ENCODE data around the gene ERC2.

The ERC2 gene

DNA sequence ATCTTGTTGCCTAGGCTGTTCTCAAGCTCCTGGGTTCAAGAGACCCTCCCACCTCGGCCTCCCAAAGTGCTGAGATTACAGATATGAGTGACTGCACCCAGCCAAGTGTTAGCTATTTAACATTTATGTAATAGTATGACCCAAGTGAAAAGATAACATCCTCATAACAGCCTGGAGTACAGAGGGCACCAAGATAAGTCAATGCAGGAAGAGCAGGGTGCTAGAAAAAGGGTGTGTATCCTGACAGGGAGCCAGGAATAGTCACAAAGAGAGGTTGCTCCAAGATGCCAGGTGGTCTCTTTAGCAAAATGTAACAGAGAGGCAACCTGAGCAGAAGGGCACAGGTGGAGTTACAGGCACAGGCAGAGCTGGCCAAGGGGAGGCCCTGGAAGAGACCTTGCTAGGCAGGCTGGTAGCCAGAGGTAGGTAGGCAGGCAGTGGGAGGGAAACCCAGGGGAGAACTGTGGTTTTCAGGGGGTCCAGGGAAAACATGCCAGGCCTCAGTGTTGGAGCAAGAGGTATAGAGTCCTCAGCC is 277.4 kb downstream of the ERC2 start:
- no peak for DNase-seq

DNA sequence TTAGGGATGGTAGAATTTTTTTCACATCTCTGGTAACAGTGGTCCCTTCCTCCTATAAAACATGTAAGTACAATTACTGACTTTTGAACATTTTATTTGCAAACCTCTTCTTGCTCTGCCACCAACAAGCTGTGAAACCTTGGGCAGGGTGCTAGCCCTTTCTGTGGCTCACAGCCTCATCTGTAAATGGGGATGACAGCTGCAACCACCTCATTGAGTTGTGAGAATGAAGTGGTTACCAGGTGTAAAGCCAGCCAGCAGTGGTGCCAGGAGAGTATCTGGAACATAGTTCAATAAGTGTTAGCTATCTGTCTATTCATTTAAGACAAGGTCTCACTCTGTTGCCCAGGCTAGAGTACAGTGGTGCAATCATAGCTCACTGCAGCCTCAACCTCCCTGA is 278.1 kb downstream of the ERC2 start:
- no peak for DNase-seq

DNA sequence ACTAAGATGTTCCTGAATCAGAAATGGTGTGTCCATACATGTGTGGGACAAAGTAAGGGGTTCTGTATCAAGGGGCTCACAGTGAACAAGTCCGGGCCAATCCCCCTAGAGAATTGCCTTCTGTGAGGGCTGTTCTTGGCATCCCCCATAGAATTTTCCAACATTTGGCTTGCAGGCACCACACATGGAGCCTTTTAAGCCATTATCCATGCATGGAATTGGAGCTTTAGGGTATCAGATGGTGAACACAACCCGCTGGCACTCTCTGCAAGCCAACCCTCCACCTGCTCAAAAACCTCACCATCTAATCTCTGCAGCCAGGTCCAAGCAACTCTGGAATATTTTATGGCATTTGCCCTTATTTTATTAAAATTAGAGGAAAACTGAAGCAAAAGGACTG is 278.7 kb downstream of the ERC2 start:
- no peak for DNase-seq

GRCh38 chr3:56188201-56188600 is 280.1 kb downstream of the ERC2 start:
- DNase-seq, result no peak

DNA sequence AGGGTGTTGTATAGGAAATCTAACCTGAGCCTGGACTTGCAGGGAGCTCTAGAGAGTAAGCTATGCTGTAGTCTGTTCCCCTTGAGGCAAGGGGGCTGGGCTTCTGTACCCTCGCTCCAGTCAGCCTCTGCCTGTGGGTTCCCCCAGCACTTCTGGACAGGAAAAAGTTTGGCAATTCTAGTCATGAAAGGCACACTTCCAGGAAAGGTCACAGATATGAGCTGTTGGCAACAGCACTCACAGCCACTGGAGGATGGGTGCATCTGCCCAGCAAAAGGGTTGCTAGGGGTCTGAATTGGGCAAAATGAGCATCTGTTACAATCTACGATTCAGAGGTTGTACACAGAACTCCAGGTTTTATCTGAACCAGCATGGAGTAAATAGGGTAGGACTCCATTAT is 281.2 kb downstream of the ERC2 start:
- DNase-seq, result no peak

DNA sequence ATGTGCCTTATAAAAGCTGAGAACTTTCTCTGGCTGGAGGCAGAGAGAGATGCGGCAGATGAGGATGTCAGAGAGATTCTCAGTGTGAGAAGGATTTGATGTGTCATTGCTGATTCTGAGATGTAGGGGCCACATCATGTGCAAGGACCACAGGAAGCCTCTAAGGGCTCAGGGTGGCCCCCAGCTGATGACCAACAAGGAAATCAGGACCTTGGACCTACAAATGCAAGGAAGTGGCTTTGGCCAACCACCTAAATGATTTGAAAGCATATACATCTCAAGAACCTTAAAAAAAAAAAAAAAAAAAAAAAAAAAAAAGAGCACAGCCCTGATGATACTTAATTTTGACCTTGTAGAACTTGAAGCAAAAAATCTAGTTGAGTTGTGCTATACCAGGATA is 282.4 kb downstream of the ERC2 start:
- DNase-seq, result no peak

GRCh38 chr3:56183529-56183928 is 284.7 kb downstream of the ERC2 start:
- no peak for DNase-seq

DNA sequence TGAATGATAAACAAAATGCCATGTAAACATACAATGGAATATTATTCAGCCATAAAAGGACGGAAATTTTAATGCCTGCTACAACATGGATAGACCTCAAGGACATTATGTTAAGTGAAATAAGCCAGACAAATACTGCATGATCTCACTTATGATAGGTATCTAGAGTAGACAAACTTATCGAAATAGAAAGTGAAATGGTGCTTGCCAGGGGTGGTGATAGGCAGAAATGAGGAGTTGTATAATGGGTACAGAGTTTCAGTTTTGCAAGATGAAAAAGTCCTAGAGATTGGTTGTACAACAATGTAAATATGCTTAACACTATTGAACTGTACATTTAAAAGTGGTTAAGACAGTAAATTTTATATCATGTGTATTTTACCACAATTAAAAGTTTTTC is 287.8 kb downstream of the ERC2 start:
- no peak for DNase-seq

DNA sequence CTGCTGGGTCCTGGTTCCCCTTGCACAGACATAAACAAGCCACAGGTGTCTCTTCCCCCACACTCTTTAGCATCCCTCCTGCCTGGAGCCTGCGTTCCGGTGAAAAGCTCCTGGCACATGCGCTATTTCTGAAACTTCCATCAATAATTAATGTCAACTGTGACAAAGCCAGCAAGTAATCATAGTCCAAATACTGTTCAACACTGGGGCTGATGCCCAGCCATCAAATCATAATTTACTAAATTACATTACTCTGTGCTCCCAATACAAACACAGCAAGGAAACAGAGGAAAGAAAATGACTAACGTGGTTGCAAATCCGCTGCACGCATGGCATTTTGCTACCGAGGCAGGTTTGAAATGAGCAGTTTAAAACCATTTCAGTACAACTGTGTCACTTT is 294.7 kb downstream of the ERC2 start:
- peak in 3 of 56 donors; percentile 9 to 16 (median 13) for DNase-seq

GRCh38 chr3:56164436-56164835 is 303.8 kb downstream of the ERC2 start:
- DNase-seq, result no peak

GRCh38 chr3:56157693-56158362 is 310.4 kb downstream of the ERC2 start:
- DNase-seq, result peak in 4 of 56 donors; percentile 1 to 26 (median 7)

DNA sequence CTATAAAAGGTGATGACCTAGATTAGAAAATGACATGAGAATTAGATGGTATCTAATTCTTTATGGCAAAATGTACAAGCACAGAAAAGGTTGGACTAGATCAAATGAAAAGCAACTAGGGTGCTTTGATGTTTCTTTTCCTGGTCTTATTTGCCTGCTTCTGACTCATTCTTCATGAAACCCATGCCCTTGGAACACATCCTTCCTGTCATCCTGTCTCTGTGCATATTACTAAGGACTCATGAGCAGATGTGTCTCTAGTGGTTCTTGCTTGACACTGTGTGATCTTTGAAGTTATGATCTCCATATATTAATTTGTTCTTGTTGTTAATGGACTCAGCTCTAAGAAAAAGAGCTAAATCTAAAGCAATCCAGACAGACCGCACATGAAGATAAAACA is 314.0 kb downstream of the ERC2 start:
- no peak for DNase-seq

- DNase-seq, result no peak
Observed at GRCh38 chr3:56147354-56147753, 320.9 kb downstream of the ERC2 start.

GRCh38 chr3:56145410-56145809 is 322.9 kb downstream of the ERC2 start:
- no peak for DNase-seq

DNA sequence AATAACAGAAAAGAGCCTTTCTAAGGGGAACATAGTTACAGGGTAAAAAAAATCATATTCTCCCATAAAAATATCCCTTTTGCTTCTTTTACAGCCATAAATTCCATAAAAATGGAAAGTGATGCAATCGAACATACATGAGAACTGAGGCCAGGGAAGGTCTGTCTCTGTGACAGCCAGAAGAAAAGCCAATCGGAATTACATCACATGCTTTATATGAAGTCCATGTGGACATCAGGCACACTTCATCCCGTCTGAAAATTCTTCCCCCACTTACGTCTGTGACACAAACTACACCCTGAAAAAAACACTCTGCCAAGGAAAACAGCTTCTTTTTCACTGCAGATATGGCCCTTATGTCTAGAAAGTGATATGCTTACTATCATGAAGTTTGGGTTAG is 323.5 kb downstream of the ERC2 start:
- DNase-seq, result no peak

DNA sequence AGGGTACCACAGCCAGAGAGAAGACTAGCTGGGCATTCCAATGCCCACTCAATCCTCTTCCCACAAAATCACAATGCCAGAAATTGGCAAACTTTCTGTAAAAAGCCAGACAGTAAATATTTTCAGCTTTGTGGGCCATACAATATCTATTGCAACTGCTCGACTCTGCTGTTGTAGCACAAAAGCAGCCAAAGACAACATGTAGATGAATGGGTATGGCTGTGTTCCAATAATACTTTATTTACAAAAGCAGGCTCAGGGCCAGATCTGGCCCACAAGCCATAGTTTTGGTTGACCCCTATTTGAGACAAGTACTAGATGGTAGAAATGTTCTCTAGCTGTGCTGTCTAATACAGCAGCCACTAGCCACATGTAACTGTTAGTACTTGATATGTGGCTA is 330.9 kb downstream of the ERC2 start:
- no peak for DNase-seq

DNA sequence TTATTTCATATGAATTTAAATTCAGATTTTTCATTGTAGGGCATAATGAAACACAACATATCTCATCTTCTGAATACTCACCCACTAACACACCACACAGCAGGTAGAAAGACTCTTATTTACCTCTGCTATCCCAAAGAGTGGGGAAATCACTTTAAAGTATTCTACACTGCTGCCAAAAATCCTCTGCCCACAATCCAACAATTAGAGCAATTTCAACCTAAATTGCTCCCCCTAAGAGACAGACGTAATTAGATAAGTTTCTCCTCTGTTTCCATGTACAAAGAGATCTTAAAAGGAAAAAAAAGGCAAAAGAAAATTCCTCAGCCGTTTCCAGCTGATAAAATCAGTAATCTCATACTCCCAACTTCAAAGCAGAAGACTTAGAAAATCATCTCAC is 331.8 kb downstream of the ERC2 start:
- DNase-seq, result no peak

DNA sequence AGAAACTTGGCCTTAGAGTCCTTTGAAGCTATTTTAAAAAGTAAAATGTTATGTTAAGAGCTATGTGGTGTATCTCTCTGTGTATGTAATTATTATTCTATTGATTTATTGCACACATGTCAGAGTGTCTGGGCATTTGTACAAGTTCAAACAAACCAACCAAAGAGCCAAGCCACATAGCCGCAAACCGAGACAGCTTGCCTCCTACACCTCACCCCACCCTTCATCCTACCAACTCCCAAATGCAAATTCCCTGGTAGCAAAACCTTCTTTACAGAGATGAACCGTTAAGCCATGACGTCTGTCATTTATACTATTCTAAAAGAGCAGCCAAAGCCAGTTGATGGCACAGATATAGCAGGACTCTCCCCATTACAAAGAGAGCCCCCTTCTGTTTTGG is 332.3 kb downstream of the ERC2 start:
- no peak for DNase-seq

DNA sequence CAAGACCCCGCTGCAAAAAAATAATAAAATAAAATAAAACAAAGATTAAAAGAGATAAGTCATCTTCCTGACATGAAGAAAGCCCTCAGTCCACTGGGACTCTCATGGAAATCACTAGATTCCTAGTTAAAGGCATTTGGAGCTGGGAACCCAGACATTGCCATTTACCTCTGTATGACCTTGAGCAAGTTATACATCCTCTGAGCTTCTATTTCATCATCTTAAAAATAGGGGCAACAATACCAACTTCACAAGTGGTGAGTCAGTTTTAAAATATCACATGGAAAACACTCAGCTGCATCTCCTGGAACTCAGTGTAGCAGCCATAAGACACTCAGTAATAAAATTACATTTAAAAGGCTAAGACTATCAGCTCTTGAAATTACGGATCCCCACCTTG is 334.8 kb downstream of the ERC2 start:
- DNase-seq, result no peak

- DNase-seq, result no peak
Observed at GRCh38 chr3:56132762-56133161, 335.5 kb downstream of the ERC2 start.

GRCh38 chr3:56131974-56132590 is 336.2 kb downstream of the ERC2 start:
- DNase-seq, result peak in 30 of 56 donors; percentile 0 to 62 (median 18)

DNA sequence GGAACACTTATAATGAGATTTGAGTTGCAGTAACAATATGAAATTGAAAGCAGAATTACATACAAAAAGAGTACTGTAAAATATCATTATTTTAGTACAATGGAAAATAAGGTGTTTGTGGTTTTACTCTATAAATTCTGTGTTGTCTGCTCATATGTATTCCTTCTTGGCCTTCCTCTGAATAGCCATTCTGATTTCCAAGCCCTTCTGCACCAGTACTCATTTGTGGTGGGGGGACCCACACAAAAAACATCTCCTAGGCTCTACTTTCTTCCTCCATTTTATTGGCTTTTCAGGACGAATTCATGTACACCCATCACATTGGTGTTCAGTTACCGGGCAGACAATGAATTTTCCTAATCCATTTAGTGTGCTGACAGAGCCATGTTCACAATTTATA is 338.2 kb downstream of the ERC2 start:
- no peak for DNase-seq

GRCh38 chr3:56126632-56127031 is 341.6 kb downstream of the ERC2 start:
- DNase-seq, result no peak
